ENCODE results near the gene ERN1. TPM values are rescaled to one million over a fixed set of nuclear protein-coding genes. Genes with fewer than 3 reads are reported as not detected.

The ERN1 gene
- total and polyA plus RNA-seq, 3 experiments from 2014 or later = 24.7 to 92.1 (median 25.5) TPM

DNA sequence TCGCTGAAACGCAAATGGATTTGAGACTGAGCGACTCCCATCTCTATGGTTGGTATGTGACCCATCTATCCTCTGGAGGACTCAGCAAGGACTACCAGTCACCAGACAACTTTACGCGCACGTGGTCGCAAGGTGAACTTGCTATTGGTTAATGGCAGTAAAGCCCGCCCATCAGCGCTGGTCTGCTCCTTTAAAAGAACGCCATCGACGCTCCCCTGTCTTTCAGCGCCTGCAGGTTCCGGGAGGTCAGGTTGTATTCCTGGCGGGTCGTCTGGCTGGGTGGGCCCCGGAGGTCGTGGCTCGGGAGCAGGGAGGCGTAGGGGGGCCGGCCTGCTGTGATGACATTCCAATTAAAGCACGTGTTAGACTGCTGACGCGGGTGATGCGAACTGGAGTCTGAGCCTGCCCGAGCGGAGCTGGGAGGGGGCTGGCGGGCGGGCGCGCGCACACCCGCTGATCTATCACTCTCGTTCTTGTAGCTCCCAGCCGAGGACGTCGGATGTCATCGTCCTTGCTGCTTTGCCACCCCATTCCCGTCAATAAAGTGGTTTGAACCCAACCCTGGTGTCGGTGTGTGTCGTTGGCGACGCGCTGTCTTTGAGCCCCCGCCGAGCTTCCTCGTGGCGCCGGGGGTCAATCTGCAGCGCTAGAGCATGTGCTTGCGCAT is 15.9 kb upstream of the ERN1 start:
- CTCF ChIA-PET = interaction anchor here (0.9 to 3.1 kb wide), 14 partner anchors 12 to 241 kb away, joined by 3 to 15 read pairs (median 6); partner anchors contain the start of genes CD79B, ERN1 and ICAM2
- H3K9me3 Mint-ChIP-seq = no peaks in the 10 kb centered on the region
- POLR2A ChIA-PET = interaction anchor here (0.6 to 3.6 kb wide), 37 partner anchors 10 to 911 kb away, joined by 3 to 44 read pairs (median 4); partner anchors contain the start of genes CD79B, CEP95, DDX5 and ERN1
- H3K27ac Mint-ChIP-seq = no peak overlapping the region
- peaks cover 20 to 26% (median 26%) of the 10 kb centered on the region in 3 donors for H3K4me1 Mint-ChIP-seq
- H3K36me3 Mint-ChIP-seq = peaks cover 0 to 23% (median 8%) of the 10 kb centered on the region in 3 donors
- Histone ChIP-seq H3K4me3 (ENCODE audit: low read length) (peak overlapping the region; percentile 86), H3K27ac (ENCODE audit: low read depth, low read length) (peak overlapping the region; percentile 83), H3K9me3 (ENCODE audit: low read length) (no peaks in the 10 kb centered on the region), H3K36me3 (ENCODE audit: insufficient read depth, low read length) (no peaks in the 10 kb centered on the region), H3K4me1 (ENCODE audit: insufficient read depth, low read length) (peaks cover 25% of the 10 kb centered on the region), H3K27me3 (ENCODE audit: insufficient read depth, low read length, poor library complexity, severe bottlenecking) (no peaks in the 10 kb centered on the region)
- peak; percentile 89 to 98 (median 95) for DNase-seq
- H3K27me3 Mint-ChIP-seq = no peaks in the 10 kb centered on the region
- no peak overlapping the region for H3K4me3 Mint-ChIP-seq

DNA sequence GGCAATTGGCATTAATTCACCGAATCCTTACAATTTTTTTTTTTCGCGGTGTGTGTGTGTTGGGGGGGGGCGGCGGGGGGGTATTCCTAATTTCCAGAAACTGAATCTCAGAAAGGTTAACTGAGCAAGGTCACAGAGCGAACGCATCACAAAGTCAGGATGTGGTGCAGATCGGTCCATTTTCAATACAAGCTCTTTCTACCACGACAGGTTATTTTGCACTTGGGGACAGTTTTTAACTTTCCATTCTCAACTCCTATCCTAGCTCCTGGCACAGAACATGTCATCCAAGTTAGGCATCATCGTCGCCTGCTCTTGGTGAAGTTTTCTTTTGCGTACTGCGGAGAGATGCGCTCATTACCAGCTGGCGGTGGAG is 15.4 kb upstream of the ERN1 start:
- H3K4me1 ChIP-seq (ENCODE audit: insufficient read depth, low read length) = peaks cover 25% of the 10 kb centered on the region
- H3K27me3 ChIP-seq (ENCODE audit: insufficient read depth, low read length, poor library complexity, severe bottlenecking) = no peaks in the 10 kb centered on the region
- no peak overlapping the region for H3K4me3 Mint-ChIP-seq
- peak overlapping the region; percentile 83 for H3K27ac ChIP-seq (ENCODE audit: low read depth, low read length)
- no peaks in the 10 kb centered on the region for H3K36me3 ChIP-seq (ENCODE audit: insufficient read depth, low read length)
- no peak for DNase-seq
- no peaks in the 10 kb centered on the region for H3K9me3 Mint-ChIP-seq
- H3K27ac Mint-ChIP-seq = no peak overlapping the region
- H3K36me3 Mint-ChIP-seq = peaks cover 0 to 18% (median 8%) of the 10 kb centered on the region in 3 donors
- H3K27me3 Mint-ChIP-seq = no peaks in the 10 kb centered on the region
- H3K9me3 ChIP-seq (ENCODE audit: low read length) = no peaks in the 10 kb centered on the region
- peak overlapping the region; percentile 86 for H3K4me3 ChIP-seq (ENCODE audit: low read length)
- ChIA-PET CTCF (interaction anchor here (0.9 to 3.1 kb wide), 14 partner anchors 12 to 241 kb away, joined by 3 to 15 read pairs (median 6); partner anchors contain the start of genes CD79B, ERN1 and ICAM2), POLR2A (interaction anchor here (0.6 to 3.6 kb wide), 30 partner anchors 10 to 911 kb away, joined by 3 to 44 read pairs (median 5); partner anchors contain the start of genes CD79B, CEP95, DDX5 and ERN1)
- peaks cover 20 to 26% (median 26%) of the 10 kb centered on the region in 3 donors for H3K4me1 Mint-ChIP-seq

DNA sequence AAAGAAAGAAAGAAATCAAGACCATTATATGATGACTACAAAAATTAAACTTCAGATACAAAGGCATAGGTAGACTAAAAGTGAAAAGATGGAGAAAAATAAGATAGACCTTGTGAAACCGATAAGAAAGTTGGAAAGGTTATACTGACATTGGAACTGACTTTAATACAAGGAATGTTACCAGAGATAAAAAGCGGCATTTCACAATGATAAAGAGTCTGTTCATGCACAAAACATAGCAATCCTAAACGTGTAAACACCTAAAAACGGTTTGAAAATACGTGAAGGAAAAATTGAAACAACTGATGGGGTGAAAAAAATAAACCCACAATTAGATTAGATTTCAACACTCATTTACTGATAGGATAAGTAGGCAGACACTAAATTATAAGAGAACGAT is 9.6 kb upstream of the ERN1 start:
- DNase-seq = no peak
- H3K27ac Mint-ChIP-seq = no peak overlapping the region
- H3K27me3 ChIP-seq (ENCODE audit: insufficient read depth, low read length, poor library complexity, severe bottlenecking) = no peaks in the 10 kb centered on the region
- H3K4me3 ChIP-seq (ENCODE audit: low read length) = no peak overlapping the region
- POLR2A ChIA-PET = no interaction called here
- H3K9me3 ChIP-seq (ENCODE audit: low read length) = no peaks in the 10 kb centered on the region
- CTCF ChIA-PET = interaction anchor here (1.0 kb wide), 1 partner anchor 114 kb away, joined by 3 read pairs; no protein-coding TSS in a partner anchor
- no peaks in the 10 kb centered on the region for H3K27me3 Mint-ChIP-seq
- no peaks in the 10 kb centered on the region for H3K36me3 ChIP-seq (ENCODE audit: insufficient read depth, low read length)
- H3K4me3 Mint-ChIP-seq = peak overlapping the region in 1 of 7 donors; percentile 65
- H3K27ac ChIP-seq (ENCODE audit: low read depth, low read length) = no peak overlapping the region
- H3K4me1 Mint-ChIP-seq = no peaks in the 10 kb centered on the region
- peaks cover 1% of the 10 kb centered on the region for H3K4me1 ChIP-seq (ENCODE audit: insufficient read depth, low read length)
- no peaks in the 10 kb centered on the region for H3K36me3 Mint-ChIP-seq
- no peaks in the 10 kb centered on the region for H3K9me3 Mint-ChIP-seq

DNA sequence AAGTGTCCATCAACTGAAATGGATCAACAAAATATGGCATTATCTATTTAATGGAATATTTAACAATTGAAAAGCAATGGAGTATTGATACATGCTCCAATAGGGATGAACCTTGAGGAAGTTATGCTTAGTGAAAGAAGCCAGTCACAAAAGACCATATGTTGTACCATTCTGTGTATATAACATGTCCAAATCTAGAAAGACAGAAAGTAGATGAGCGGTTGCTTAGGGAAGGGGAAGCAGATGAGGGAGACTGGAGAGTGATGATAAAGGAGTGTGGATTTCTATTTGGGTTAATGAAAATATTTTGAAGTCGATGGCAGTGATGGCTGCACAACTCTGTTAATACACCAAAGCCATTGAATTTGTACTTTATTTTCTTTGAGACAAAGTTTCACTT is 8.5 kb upstream of the ERN1 start:
- POLR2A ChIA-PET = no interaction called here

DNA sequence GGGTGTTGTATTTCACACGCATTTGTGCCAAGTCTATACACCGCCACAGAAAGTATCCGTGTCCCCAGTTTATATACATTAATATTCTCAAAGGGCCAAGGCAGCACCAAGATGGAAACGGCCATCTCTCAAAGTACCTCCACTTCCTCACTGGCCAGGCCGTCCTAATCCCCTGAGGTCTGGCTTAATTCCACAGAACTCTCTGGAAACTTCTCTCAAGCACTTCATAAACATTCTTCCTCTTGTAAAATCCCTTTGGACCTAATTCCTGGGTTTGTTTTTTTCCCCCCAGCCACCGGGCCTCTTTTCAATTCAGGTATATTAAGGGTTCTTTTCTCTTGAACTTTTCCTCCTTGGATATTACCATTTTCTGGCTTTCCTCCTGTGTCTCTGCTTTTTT is 5.1 kb upstream of the ERN1 start:
- DNase-seq = no peak
- POLR2A ChIA-PET = interaction anchor here (1.5 kb wide), 1 partner anchor 10 kb away, joined by 6 read pairs; no protein-coding TSS in a partner anchor

More for the DNA sequence above, 8.5 kb upstream of the ERN1 start:
- Mint-ChIP-seq H3K27ac (no peak overlapping the region), H3K27me3 (no peaks in the 10 kb centered on the region), H3K9me3 (no peaks in the 10 kb centered on the region), H3K36me3 (no peaks in the 10 kb centered on the region), H3K4me3 (no peak overlapping the region), H3K4me1 (peaks cover 3 to 4% (median 4%) of the 10 kb centered on the region in 3 donors)
- Histone ChIP-seq H3K27me3 (ENCODE audit: insufficient read depth, low read length, poor library complexity, severe bottlenecking) (no peaks in the 10 kb centered on the region), H3K36me3 (ENCODE audit: insufficient read depth, low read length) (no peaks in the 10 kb centered on the region), H3K9me3 (ENCODE audit: low read length) (no peaks in the 10 kb centered on the region), H3K4me1 (ENCODE audit: insufficient read depth, low read length) (no peaks in the 10 kb centered on the region), H3K27ac (ENCODE audit: low read depth, low read length) (no peak overlapping the region), H3K4me3 (ENCODE audit: low read length) (no peak overlapping the region)
- CTCF ChIA-PET = interaction anchor here (1.0 kb wide), 1 partner anchor 110 kb away, joined by 3 read pairs; no protein-coding TSS in a partner anchor
- no peak for DNase-seq

DNA sequence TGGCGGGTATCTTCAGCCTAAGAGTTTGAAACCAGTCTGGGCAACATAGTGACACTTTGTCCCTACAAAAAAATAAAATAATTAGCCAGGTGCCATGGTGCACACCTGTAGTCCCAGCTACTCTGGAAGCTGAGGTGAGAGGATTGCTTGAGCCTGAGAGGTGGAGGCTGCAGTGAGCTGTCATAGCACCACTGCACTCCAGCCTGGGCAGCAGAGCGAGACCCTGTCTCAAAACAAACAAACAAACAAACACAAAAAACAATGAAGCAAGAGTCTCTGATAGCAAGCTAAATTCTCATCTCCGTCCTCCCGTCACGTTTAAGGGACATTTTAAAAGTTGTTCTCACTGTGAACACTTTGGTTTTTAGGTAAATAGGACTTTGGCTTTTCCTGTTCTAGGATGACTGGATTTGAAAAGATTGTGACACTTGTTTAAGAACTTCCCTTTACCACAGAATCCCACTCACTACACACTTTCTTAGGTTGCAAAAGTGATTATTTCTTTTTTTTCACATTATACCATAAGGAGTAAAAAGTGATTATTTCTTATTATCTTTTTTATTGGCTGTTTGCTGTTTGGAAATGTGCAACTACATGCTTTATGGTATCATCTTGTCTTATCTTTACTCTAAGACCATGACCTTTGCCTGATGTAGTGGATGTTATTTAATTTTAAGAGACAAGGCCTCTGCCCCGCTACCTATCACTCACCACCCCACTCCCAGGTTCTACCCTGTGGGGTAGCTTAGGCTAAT is 4.4 kb upstream of the ERN1 start:
- Mint-ChIP-seq H3K36me3 (peaks cover 0 to 2% (median 0%) of the 10 kb centered on the region in 3 donors), H3K9me3 (no peaks in the 10 kb centered on the region), H3K27me3 (no peaks in the 10 kb centered on the region), H3K27ac (peak overlapping the region in 1 of 8 donors; percentile 1), H3K4me1 (peaks cover 18 to 23% (median 23%) of the 10 kb centered on the region in 3 donors), H3K4me3 (no peak overlapping the region)
- ChIA-PET POLR2A (interaction anchor here (0.6 to 2.3 kb wide), 10 partner anchors 11 to 215 kb away, joined by 3 to 16 read pairs (median 6); partner anchors contain the start of gene ICAM2), CTCF (interaction anchor here (0.6 to 9.7 kb wide), 56 partner anchors 8 to 236 kb away, joined by 3 to 334 read pairs (median 6); partner anchors contain the start of genes CD79B, CSHL1, GH1 and ICAM2)
- Histone ChIP-seq H3K9me3 (ENCODE audit: low read length) (no peaks in the 10 kb centered on the region), H3K27me3 (ENCODE audit: insufficient read depth, low read length, poor library complexity, severe bottlenecking) (no peaks in the 10 kb centered on the region), H3K4me3 (ENCODE audit: low read length) (no peak overlapping the region), H3K36me3 (ENCODE audit: insufficient read depth, low read length) (no peaks in the 10 kb centered on the region), H3K4me1 (ENCODE audit: insufficient read depth, low read length) (peaks cover 10% of the 10 kb centered on the region), H3K27ac (ENCODE audit: low read depth, low read length) (no peak overlapping the region)
- DNase-seq = no peak

More for the DNA sequence above, 5.1 kb upstream of the ERN1 start:
- Mint-ChIP-seq H3K27me3 (no peaks in the 10 kb centered on the region), H3K36me3 (peaks cover 0 to 2% (median 0%) of the 10 kb centered on the region in 3 donors), H3K9me3 (no peaks in the 10 kb centered on the region), H3K27ac (no peak overlapping the region), H3K4me3 (no peak overlapping the region), H3K4me1 (peaks cover 18 to 23% (median 23%) of the 10 kb centered on the region in 3 donors)
- H3K27me3 ChIP-seq (ENCODE audit: insufficient read depth, low read length, poor library complexity, severe bottlenecking) = no peaks in the 10 kb centered on the region
- no peaks in the 10 kb centered on the region for H3K36me3 ChIP-seq (ENCODE audit: insufficient read depth, low read length)
- H3K4me3 ChIP-seq (ENCODE audit: low read length) = no peak overlapping the region
- H3K27ac ChIP-seq (ENCODE audit: low read depth, low read length) = no peak overlapping the region
- H3K9me3 ChIP-seq (ENCODE audit: low read length) = no peaks in the 10 kb centered on the region
- CTCF ChIA-PET = interaction anchor here (2.3 to 9.7 kb wide), 8 partner anchors 11 to 231 kb away, joined by 6 to 334 read pairs (median 16); partner anchors contain the start of genes CSHL1 and GH1
- peaks cover 10% of the 10 kb centered on the region for H3K4me1 ChIP-seq (ENCODE audit: insufficient read depth, low read length)

DNA sequence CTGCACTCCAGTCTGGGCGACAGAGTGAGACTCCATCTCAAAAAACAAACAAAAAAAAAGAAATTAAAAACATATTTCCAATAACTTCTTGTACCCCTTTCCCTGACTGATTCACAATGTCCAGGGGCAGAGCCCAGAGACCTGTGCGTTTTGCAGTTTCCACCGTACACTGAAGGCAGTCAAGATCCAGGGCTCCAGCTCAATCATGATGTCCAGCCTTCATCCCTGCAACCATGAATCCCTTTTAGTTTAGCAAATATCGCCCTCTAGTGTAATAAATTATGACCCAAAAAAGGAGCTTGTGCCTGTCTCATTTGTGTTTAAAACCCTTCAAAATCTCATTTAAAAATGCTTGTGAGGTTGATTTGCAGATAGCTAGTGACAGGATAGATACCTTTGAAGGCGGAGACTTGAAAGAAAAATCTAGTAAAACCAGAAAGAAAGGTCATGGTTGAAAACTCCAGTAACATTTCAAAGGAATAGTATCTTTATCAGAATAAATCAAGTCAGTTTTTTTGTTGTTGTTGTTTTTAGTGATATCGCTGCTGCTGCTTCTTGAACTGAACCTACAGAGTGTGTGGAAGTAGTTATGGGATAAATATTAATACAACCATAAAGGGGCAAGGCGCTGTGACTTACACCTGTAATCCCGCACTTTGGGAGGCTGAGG is 3.7 kb upstream of the ERN1 start:
- ChIA-PET CTCF (interaction anchor here (0.6 to 9.7 kb wide), 59 partner anchors 9 to 235 kb away, joined by 3 to 334 read pairs (median 5); partner anchors contain the start of genes CD79B, CSHL1, GH1 and ICAM2), POLR2A (interaction anchor here (0.6 to 2.3 kb wide), 10 partner anchors 12 to 214 kb away, joined by 3 to 16 read pairs (median 6); partner anchors contain the start of gene ICAM2)
- no peak overlapping the region for H3K4me3 ChIP-seq (ENCODE audit: low read length)
- peaks cover 0 to 7% (median 4%) of the 10 kb centered on the region in 3 donors for H3K36me3 Mint-ChIP-seq
- H3K9me3 Mint-ChIP-seq = no peaks in the 10 kb centered on the region
- no peaks in the 10 kb centered on the region for H3K9me3 ChIP-seq (ENCODE audit: low read length)
- H3K27ac Mint-ChIP-seq = peak overlapping the region in 3 of 8 donors; percentile 1 to 82 (median 42)
- H3K36me3 ChIP-seq (ENCODE audit: insufficient read depth, low read length) = no peaks in the 10 kb centered on the region
- H3K4me1 ChIP-seq (ENCODE audit: insufficient read depth, low read length) = peaks cover 10% of the 10 kb centered on the region
- H3K27ac ChIP-seq (ENCODE audit: low read depth, low read length) = no peak overlapping the region
- H3K4me3 Mint-ChIP-seq = peak overlapping the region in 1 of 7 donors; percentile 53
- H3K4me1 Mint-ChIP-seq = peaks cover 22 to 29% (median 29%) of the 10 kb centered on the region in 3 donors
- H3K27me3 Mint-ChIP-seq = no peaks in the 10 kb centered on the region
- DNase-seq = peak in 2 of 5 donors; percentile 54 to 59
- H3K27me3 ChIP-seq (ENCODE audit: insufficient read depth, low read length, poor library complexity, severe bottlenecking) = no peaks in the 10 kb centered on the region
